Esophagus squamous epithelium (tissue), 4 donors: ENCODE data around the gene KRT74.

ENCODE experiments used
- POLR2A ChIP-seq, 4 donors: fragments of 450-650 bp; IDR thresholded peaks; one replicate each; pipeline ENCODE4 v1.6.1; 2017; ENCODE audit warnings: antibody characterized with exemption in 4 of 4, mild to moderate bottlenecking in 4 of 4, moderate library complexity in 3 of 4
- TF ChIP-seq, protein P1 (sequence below), 6 experiments: fragments of 450-650 bp in 4 of 6; fragments of 200-600 bp in 2 of 6; sonication (generic) in 2 of 6; IDR thresholded peaks; one replicate each; pipeline ENCODE4 v1.5.1; 2016 to 2019; ENCODE audit warnings: antibody characterized with exemption in 6 of 6, mild to moderate bottlenecking in 4 of 6, moderate library complexity in 4 of 6

- TF ChIP-seq, protein P1, sequence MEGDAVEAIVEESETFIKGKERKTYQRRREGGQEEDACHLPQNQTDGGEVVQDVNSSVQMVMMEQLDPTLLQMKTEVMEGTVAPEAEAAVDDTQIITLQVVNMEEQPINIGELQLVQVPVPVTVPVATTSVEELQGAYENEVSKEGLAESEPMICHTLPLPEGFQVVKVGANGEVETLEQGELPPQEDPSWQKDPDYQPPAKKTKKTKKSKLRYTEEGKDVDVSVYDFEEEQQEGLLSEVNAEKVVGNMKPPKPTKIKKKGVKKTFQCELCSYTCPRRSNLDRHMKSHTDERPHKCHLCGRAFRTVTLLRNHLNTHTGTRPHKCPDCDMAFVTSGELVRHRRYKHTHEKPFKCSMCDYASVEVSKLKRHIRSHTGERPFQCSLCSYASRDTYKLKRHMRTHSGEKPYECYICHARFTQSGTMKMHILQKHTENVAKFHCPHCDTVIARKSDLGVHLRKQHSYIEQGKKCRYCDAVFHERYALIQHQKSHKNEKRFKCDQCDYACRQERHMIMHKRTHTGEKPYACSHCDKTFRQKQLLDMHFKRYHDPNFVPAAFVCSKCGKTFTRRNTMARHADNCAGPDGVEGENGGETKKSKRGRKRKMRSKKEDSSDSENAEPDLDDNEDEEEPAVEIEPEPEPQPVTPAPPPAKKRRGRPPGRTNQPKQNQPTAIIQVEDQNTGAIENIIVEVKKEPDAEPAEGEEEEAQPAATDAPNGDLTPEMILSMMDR (IDR thresholded peaks at IDR 0.05): no peak
- no peak for TF ChIP-seq POLR2A (IDR thresholded peaks at IDR 0.05)
Measured at GRCh38 chr12:52542785-52543318, 30.8 kb downstream of the KRT74 start.
